KMS-11 (cell line): ENCODE measurements around the gene ANKRD31.
"Not testable (repeated sequence)": the region's sequence is repeated elsewhere in the genome, so short reads cannot be mapped to it uniquely, and the experiment has no call there.

Source experiments
- H2AFZ ChIP-seq: fragments of 200-600 bp; sonication (generic); 2 replicates; pipeline ENCODE4 v1.6.1; 2016; ENCODE audit warnings: antibody characterized with exemption, mixed run types, low read depth
- H3K27ac ChIP-seq: fragments of 200-600 bp; sonication (generic); 2 replicates; pipeline ENCODE4 v1.6.1; 2016; ENCODE audit warnings: mild to moderate bottlenecking, mixed run types
- H3K27me3 ChIP-seq: fragments of 200-600 bp; sonication (generic); 2 replicates; pipeline ENCODE4 v1.6.1; 2017; ENCODE audit warnings: mild to moderate bottlenecking, low read depth, mixed run types, moderate library complexity; ENCODE audit not compliant: insufficient read depth
- H3K36me3 ChIP-seq: fragments of 200-600 bp; sonication (generic); 2 replicates; pipeline ENCODE4 v1.6.1; 2017; ENCODE audit warnings: mild to moderate bottlenecking, mixed run types; ENCODE audit not compliant: insufficient read depth
- H3K4me1 ChIP-seq: fragments of 200-600 bp; sonication (generic); 2 replicates; pipeline ENCODE4 v1.6.1; 2016; ENCODE audit warnings: mild to moderate bottlenecking, low read depth, mixed run types; ENCODE audit not compliant: poor library complexity, severe bottlenecking
- H3K4me2 ChIP-seq: fragments of 200-600 bp; sonication (generic); 2 replicates; pipeline ENCODE4 v1.7.0; 2016; ENCODE audit warnings: mild to moderate bottlenecking, mixed run types
- H3K4me3 ChIP-seq: fragments of 200-600 bp; sonication (generic); IDR thresholded peaks from 2 replicates; pipeline ENCODE4 v1.6.1; 2017; ENCODE audit warnings: low read depth, low read length, mixed read lengths; ENCODE audit not compliant: insufficient read depth
- H3K79me2 ChIP-seq: fragments of 200-600 bp; sonication (generic); 2 replicates; pipeline ENCODE4 v1.6.1; 2016; ENCODE audit warnings: low read depth, mixed run types; ENCODE audit not compliant: insufficient read depth
- H3K9ac ChIP-seq: fragments of 200-600 bp; sonication (generic); 2 replicates; pipeline ENCODE4 v1.6.1; 2016; ENCODE audit warnings: mild to moderate bottlenecking, mixed run types
- H4K20me1 ChIP-seq: fragments of 200-600 bp; sonication (generic); 2 replicates; pipeline ENCODE4 v1.6.1; 2016; ENCODE audit warnings: mild to moderate bottlenecking, mixed run types; ENCODE audit not compliant: insufficient read depth
- TF ChIP-seq, protein P1 (sequence below): fragments of 200-600 bp; sonication (generic); conservative IDR thresholded peaks from 2 replicates; pipeline ENCODE4 v1.6.1; 2017; ENCODE audit warnings: low read depth, mild to moderate bottlenecking, antibody characterized with exemption, low read length, moderate library complexity, mixed read lengths

Gene ANKRD31

DNA sequence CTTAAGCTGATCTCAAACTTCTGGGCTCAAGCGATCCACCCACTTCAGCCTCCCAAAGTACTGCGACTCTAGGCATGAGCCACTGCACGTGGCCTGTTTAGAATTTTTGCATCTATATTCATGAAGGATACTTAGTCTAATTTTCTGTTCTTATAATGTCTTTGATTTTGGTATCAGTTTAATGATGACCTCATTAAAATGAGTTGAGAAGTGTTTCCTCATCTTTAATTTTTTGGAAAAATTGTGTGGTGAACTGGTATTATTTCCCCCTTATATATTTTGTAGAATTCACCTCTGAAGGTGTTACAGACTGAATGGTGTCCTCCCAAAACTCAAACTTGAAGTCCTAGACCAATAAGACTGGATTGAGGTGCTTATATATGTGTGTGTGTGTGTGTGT is 46.5 kb downstream of the ANKRD31 start:
- no peaks in the 10 kb centered on the region for H3K4me1 ChIP-seq
- no peak overlapping the region for H3K27ac ChIP-seq
- no peaks in the 10 kb centered on the region for H3K79me2 ChIP-seq
- H3K4me3 ChIP-seq = no peak overlapping the region
- H2AFZ ChIP-seq = no peak overlapping the region
- H3K9ac ChIP-seq = no peak overlapping the region
- TF ChIP-seq, protein P1, sequence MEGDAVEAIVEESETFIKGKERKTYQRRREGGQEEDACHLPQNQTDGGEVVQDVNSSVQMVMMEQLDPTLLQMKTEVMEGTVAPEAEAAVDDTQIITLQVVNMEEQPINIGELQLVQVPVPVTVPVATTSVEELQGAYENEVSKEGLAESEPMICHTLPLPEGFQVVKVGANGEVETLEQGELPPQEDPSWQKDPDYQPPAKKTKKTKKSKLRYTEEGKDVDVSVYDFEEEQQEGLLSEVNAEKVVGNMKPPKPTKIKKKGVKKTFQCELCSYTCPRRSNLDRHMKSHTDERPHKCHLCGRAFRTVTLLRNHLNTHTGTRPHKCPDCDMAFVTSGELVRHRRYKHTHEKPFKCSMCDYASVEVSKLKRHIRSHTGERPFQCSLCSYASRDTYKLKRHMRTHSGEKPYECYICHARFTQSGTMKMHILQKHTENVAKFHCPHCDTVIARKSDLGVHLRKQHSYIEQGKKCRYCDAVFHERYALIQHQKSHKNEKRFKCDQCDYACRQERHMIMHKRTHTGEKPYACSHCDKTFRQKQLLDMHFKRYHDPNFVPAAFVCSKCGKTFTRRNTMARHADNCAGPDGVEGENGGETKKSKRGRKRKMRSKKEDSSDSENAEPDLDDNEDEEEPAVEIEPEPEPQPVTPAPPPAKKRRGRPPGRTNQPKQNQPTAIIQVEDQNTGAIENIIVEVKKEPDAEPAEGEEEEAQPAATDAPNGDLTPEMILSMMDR = no peak
- no peaks in the 10 kb centered on the region for H4K20me1 ChIP-seq
- no peaks in the 10 kb centered on the region for H3K36me3 ChIP-seq
- H3K27me3 ChIP-seq = no peaks in the 10 kb centered on the region
- no peak overlapping the region for H3K4me2 ChIP-seq

DNA sequence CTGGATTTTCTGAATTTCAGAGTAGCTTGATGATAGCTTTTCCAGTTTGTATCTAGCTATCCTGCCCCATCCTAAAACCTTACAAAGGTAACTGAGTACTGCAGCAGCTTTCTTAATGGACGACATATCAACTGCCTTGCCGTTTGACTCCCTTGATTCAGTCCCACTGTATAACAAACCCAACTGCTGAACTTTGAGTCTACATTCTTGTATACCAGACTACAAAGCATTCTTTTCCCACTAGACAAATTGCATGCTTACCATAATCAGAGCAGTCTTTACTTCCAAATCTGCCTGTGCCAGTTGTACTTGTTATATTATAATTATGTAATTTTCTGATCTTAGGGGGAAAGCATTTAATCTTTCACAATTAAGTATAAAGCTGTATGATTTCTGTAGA is 47.3 kb downstream of the ANKRD31 start:
- Histone ChIP-seq H3K27ac (no peak overlapping the region), H3K4me1 (no peaks in the 10 kb centered on the region), H4K20me1 (no peaks in the 10 kb centered on the region), H3K4me2 (no peak overlapping the region), H3K36me3 (no peaks in the 10 kb centered on the region), H3K4me3 (no peak overlapping the region), H3K79me2 (no peaks in the 10 kb centered on the region), H2AFZ (no peak overlapping the region), H3K27me3 (no peaks in the 10 kb centered on the region), H3K9ac (no peak overlapping the region)
- TF ChIP-seq, protein P1 = no peak

DNA sequence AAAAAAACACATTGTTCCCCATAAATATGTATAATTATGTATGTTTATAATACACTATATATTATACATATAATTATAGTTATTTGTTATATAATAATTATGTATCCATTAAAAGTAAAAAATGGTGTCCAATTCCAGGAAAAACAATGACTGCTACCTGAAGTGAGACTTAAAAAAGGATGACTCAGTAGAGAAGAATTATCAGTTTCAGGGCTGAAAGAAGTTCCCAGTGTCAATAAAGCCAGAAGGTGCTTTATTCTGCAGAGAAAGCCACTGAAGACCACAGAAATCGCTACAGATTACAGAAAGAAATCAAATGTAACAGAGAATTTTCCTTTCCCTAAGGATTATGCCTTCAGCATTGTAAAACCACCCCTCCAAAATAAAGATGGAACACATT is 50.9 kb downstream of the ANKRD31 start:
- no peak overlapping the region for H2AFZ ChIP-seq
- TF ChIP-seq, protein P1 = no peak
- H3K9ac ChIP-seq = no peak overlapping the region
- H3K36me3 ChIP-seq = no peaks in the 10 kb centered on the region
- no peaks in the 10 kb centered on the region for H3K79me2 ChIP-seq
- no peak overlapping the region for H3K4me3 ChIP-seq
- no peak overlapping the region for H3K27ac ChIP-seq
- H3K4me1 ChIP-seq = no peaks in the 10 kb centered on the region
- no peaks in the 10 kb centered on the region for H4K20me1 ChIP-seq
- H3K4me2 ChIP-seq = no peak overlapping the region
- no peaks in the 10 kb centered on the region for H3K27me3 ChIP-seq

DNA sequence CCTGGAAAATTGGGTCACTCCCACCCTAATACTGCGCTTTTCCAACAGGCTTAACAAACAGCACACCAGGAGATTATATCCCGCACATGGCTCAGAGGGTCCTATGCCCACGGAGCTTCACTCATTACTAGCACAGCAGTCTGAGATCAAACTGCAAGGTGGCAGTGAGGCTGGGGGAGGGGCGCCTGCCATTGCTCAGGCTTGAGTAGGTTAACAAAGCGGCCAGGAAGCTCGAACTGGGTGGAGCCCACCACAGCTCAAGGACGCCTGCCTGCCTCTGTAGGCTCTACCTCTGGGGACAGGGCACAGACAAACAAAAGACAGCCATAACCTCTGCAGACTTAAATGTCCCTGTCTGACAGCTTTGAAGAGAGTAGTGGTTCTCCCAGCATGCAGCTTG is 60.7 kb downstream of the ANKRD31 start:
- H3K9ac ChIP-seq, H2AFZ ChIP-seq, H3K27me3 ChIP-seq, H3K79me2 ChIP-seq, H3K4me3 ChIP-seq, H4K20me1 ChIP-seq, H3K4me1 ChIP-seq, H3K36me3 ChIP-seq, H3K4me2 ChIP-seq, H3K27ac ChIP-seq: not testable (repeated sequence)

DNA sequence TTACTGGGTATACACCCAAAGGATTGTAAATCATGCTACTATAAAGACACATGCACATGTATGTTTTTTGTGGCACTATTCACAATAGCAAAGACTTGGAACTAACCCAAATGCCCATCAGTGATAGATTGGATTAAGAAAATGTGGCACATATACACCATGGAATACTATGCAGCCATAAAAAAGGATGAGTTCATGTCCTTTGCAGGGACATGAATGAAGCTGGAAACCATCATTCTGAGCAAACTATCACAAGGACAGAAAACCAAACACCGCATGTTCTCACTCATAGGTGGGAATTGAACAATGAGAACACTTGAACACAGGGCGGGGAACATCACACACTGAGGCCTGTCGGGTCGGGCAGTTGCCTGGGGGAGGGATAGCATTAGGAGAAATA is 61.8 kb downstream of the ANKRD31 start:
- H4K20me1 ChIP-seq, H3K36me3 ChIP-seq, H3K9ac ChIP-seq, H3K79me2 ChIP-seq, H3K27me3 ChIP-seq, H3K4me1 ChIP-seq, H2AFZ ChIP-seq, H3K4me2 ChIP-seq, H3K27ac ChIP-seq, H3K4me3 ChIP-seq: not testable (repeated sequence)
